Spinal cord (tissue), 10 donors: ENCODE results near the gene NCS1. TPM values are rescaled to one million over a fixed set of nuclear protein-coding genes. Genes with fewer than 3 reads are reported as not detected.
A peak's percentile ranks its signal among the peaks of the same experiment; 100 is the strongest.

Experiments used
- DNase-seq, 6 donors: peaks; one replicate each; pipeline versions ENCODE4 v3.0.0 to v3.0.0-alpha.2; 2013 to 2015; ENCODE audit warnings: low spot score in 6 of 6, low read depth in 4 of 6
- H3K27ac ChIP-seq: one replicate; pipeline ENCODE4 v1.5.1; 2013; ENCODE audit warnings: low read depth, low read length, control low read depth
- H3K27me3 ChIP-seq: one replicate; pipeline ENCODE4 v1.6.1; 2013; ENCODE audit warnings: low read length; ENCODE audit not compliant: control insufficient read depth, insufficient read depth
- H3K36me3 ChIP-seq: one replicate; pipeline ENCODE4 v1.6.1; 2013; ENCODE audit warnings: low read length; ENCODE audit not compliant: control insufficient read depth, insufficient read depth
- H3K4me1 ChIP-seq: one replicate; pipeline ENCODE4 v1.6.1; 2013; ENCODE audit warnings: low read length; ENCODE audit not compliant: control insufficient read depth, insufficient read depth
- H3K4me3 ChIP-seq: one replicate; pipeline ENCODE4 v1.5.1; 2013; ENCODE audit warnings: low read depth, low read length, control low read depth
- H3K9me3 ChIP-seq: one replicate; pipeline ENCODE4 v1.6.1; 2013; ENCODE audit warnings: low read length; ENCODE audit not compliant: control insufficient read depth, insufficient read depth
- WGBS: methylation state at CpG from one replicate; pipeline ENCODE4 v1.1.5; 2013; ENCODE audit warnings: missing lambda C conversion rate; ENCODE audit not compliant: insufficient coverage; 5-methylcytosine and 5-hydroxymethylcytosine counted together
- polyA plus RNA-seq, 2 donors: library from polyadenylated mRNA; unstranded; fragments of 120-200 nt; gene quantifications; one replicate each; pipeline ENCODE4 v1.2.1, GENCODE V29; 2013; ENCODE audit not compliant: insufficient read length in 2 of 2
- total RNA-seq, 2 donors: library from RNA; depleted of rRNA in 1 of 2; stranded (reverse); fragments of 120-200 nt in 1 of 2; fragments of >200 nt in 1 of 2; gene quantifications; one replicate each; pipeline versions ENCODE4 v1.2.3 to v1.2.4, GENCODE V29; 2013 to 2014
- donor health status: healthy.

Gene NCS1
- total and polyA plus RNA-seq, 4 donors, result 47.6 to 197 (median 145) TPM

GRCh38 chr9:130172858-130173665 is 858 bp downstream of the NCS1 start:
- DNase-seq, result peak in 2 of 6 donors; percentile 65 to 66
- peak overlapping the region; percentile 57 for H3K27ac ChIP-seq
- peaks cover 39% of the 10 kb centered on the region for H3K36me3 ChIP-seq
- H3K27me3 ChIP-seq, result no peaks in the 10 kb centered on the region
- peak overlapping the region; percentile 61 for H3K4me3 ChIP-seq
- no peaks in the 10 kb centered on the region for H3K9me3 ChIP-seq
- peaks cover 62% of the 10 kb centered on the region for H3K4me1 ChIP-seq
- WGBS, result under 1% methylated on average over 56 of the region's 57 CpGs

DNA sequence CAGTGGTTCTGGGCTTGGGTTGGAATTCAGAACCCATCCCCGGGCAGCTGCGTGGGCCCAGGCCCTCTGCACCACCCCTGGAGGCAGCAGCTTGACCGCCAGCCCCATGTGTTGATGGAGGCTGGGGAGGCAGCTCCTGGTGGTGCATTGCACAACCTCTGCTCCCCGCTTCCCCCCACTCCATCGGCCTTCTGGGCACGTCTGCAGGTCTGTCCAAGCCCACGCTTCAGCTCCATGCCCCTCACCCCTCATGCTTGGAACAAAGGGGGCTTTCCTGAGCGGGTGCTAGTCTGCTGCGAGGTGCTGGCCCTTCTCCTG is 1.4 kb downstream of the NCS1 start:
- peaks cover 66% of the 10 kb centered on the region for H3K4me1 ChIP-seq
- peak overlapping the region; percentile 57 for H3K27ac ChIP-seq
- H3K27me3 ChIP-seq, result no peaks in the 10 kb centered on the region
- 19% methylated on average over 9 of the region's 9 CpGs for WGBS
- H3K9me3 ChIP-seq, result no peaks in the 10 kb centered on the region
- H3K36me3 ChIP-seq, result peaks cover 39% of the 10 kb centered on the region
- DNase-seq, result peak in 1 of 6 donors; percentile 45
- peak overlapping the region; percentile 61 for H3K4me3 ChIP-seq

GRCh38 chr9:130174025-130174424 is 1.8 kb downstream of the NCS1 start:
- no peaks in the 10 kb centered on the region for H3K27me3 ChIP-seq
- H3K9me3 ChIP-seq, result no peaks in the 10 kb centered on the region
- H3K27ac ChIP-seq, result peak overlapping the region; percentile 57
- 70% methylated on average over 8 of the region's 9 CpGs for WGBS
- peaks cover 39% of the 10 kb centered on the region for H3K36me3 ChIP-seq
- peak overlapping the region; percentile 61 for H3K4me3 ChIP-seq
- H3K4me1 ChIP-seq, result peaks cover 66% of the 10 kb centered on the region
- no peak for DNase-seq

DNA sequence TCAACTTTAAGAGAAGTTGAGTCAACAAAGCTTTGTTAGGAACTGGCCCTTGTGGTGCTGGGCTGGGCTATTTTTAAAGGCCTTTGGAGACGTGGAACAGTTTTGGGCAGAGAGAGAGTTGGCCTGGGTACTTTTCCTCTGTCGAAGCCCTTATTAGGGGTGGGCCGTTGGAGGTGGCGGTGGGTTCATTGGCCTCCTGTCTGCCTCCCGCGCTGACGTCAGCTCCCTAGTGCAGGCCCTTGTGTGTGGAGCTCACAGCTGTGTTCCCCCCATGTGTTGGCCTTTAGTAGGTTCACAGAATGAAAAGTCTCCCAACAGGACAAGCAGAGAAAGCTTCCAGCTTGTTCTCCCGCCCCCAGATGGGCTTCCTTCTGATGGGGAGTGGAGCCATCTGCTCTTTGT is 2.7 kb downstream of the NCS1 start:
- Histone ChIP-seq H3K9me3 (no peaks in the 10 kb centered on the region), H3K27ac (peak overlapping the region; percentile 33), H3K4me3 (no peak overlapping the region), H3K27me3 (no peaks in the 10 kb centered on the region), H3K4me1 (peaks cover 66% of the 10 kb centered on the region), H3K36me3 (peaks cover 39% of the 10 kb centered on the region)
- WGBS, result 23% methylated on average over 7 of the region's 8 CpGs
- peak in 1 of 6 donors; percentile 39 for DNase-seq

GRCh38 chr9:130175355-130175754 is 3.2 kb downstream of the NCS1 start:
- WGBS, result 45% methylated on average over 7 of the region's 9 CpGs
- Histone ChIP-seq H3K4me1 (peaks cover 66% of the 10 kb centered on the region), H3K27ac (no peak overlapping the region), H3K27me3 (no peaks in the 10 kb centered on the region), H3K4me3 (no peak overlapping the region), H3K9me3 (no peaks in the 10 kb centered on the region), H3K36me3 (peaks cover 39% of the 10 kb centered on the region)
- no peak for DNase-seq

- H3K4me3 ChIP-seq, result no peak overlapping the region
- no peak overlapping the region for H3K27ac ChIP-seq
These were observed 4.6 kb downstream of the NCS1 start for GRCh38 chr9:130176760-130177159.

DNA sequence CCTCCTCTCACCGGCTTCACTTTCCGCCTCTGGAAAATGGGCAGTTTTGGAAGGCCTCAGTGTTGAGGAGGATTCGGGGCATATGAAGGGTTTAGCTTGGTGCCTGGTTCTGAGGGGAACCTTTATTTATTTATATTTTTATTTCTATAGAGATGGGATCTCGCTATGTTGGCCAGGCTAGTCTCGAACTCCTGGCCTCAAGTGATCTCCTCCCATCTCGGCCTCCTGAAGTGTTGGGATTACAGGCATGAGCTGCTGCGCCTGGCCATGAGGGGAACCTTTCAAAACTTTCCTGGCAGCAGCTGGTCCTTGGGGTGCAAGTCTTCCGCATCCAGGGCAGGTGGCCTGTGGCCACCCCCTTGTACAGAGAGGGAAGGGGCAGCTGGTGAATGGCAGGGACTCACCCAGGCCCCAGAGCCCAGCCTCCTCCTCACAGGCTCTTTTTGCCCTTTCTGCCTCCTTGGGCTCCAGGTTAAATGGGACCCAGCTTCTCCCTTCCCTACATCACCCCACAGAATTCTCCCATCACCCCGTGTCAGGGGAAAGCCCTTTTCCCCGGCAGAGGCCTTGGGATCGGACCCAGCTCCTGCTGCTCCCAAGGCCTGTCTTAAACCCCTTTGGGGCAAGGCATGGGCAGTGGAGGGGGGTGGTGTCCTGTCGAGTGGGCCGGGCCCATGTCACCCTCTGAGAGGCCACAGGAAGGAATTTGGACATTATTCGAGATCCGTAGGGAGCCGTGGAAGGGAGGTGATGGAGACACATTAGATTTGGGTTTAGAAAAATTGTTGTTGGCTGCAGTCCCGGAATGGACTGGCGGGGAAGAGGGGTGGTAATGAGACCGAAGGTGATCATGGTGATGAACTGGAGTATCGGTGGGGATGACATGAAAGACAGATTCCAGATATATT is 5.9 kb downstream of the NCS1 start:
- H3K27ac ChIP-seq, result no peak overlapping the region
- H3K27me3 ChIP-seq, result no peaks in the 10 kb centered on the region
- peak in 2 of 6 donors; percentile 43 to 64 for DNase-seq
- no peaks in the 10 kb centered on the region for H3K9me3 ChIP-seq
- 63% methylated on average over 14 of the region's 20 CpGs for WGBS
- H3K36me3 ChIP-seq, result peaks cover 63% of the 10 kb centered on the region
- no peak overlapping the region for H3K4me3 ChIP-seq
- H3K4me1 ChIP-seq, result peaks cover 63% of the 10 kb centered on the region

More at GRCh38 chr9:130176760-130177159, 4.6 kb downstream of the NCS1 start:
- H3K4me1 ChIP-seq, result peaks cover 55% of the 10 kb centered on the region
- no peaks in the 10 kb centered on the region for H3K27me3 ChIP-seq
- 87% methylated on average over 5 of the region's 6 CpGs for WGBS
- no peaks in the 10 kb centered on the region for H3K9me3 ChIP-seq
- peaks cover 53% of the 10 kb centered on the region for H3K36me3 ChIP-seq
- no peak for DNase-seq

DNA sequence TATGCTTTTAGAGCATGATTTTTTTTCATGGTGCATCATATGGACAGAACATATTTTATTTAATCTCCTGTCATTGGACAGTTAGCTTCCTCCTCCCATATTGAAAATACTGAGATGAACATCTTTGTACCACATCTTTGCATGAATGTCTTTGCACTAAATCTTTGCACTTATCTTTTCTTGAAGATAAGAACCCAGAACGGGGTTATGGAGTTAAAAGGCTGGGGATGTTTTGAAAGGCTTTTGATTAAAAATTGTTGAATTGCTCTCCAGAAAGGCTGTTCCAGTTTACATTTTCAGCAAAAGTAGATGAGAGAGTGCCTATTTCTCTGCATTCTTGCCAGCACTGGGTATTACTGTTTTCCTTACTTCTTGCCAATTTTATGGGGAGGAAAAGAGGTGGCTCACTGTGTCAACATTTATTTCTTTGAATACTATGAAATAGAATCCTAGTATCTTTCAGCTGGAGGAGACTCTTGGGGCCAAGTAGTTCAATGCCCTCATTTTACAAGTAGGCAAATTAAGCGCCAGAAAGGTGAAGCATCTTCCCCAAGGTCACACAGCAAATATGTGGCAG is 7.2 kb downstream of the NCS1 start:
- Histone ChIP-seq H3K27me3 (no peaks in the 10 kb centered on the region), H3K27ac (no peak overlapping the region), H3K4me1 (peaks cover 57% of the 10 kb centered on the region), H3K9me3 (no peaks in the 10 kb centered on the region), H3K4me3 (no peak overlapping the region), H3K36me3 (peaks cover 53% of the 10 kb centered on the region)
- DNase-seq, result no peak
- WGBS, result no CpG with 5 or more reads among the region's 2 CpGs

- Histone ChIP-seq H3K4me1 (peaks cover 54% of the 10 kb centered on the region), H3K27me3 (no peaks in the 10 kb centered on the region), H3K27ac (no peak overlapping the region), H3K36me3 (peaks cover 55% of the 10 kb centered on the region), H3K4me3 (no peak overlapping the region), H3K9me3 (no peaks in the 10 kb centered on the region)
- 97% methylated on average over 12 of the region's 12 CpGs for WGBS
- no peak for DNase-seq
These were observed 8.3 kb downstream of the NCS1 start for GRCh38 chr9:130180516-130180915.
